Activated naive CD8-positive, alpha-beta T cell treated with anti-CD3 and anti-CD28 coated beads, Interleukin-2, amount 10 ng/mL, durations not matched to agents 7 days and 5 days (primary cell): ENCODE measurements around the gene CARD11. TPM values are rescaled to one million over a fixed set of nuclear protein-coding genes. Genes with fewer than 3 reads are reported as not detected.

Experiments
- ATAC-seq: fragments of 150-1000 bp; cut with Tn5 transposase; one replicate; pipeline ENCODE4 v1.10.0; 2021; ENCODE audit warnings: low read depth, moderate library complexity
- POLR2A ChIA-PET: fragments of 350-600 bp; sonication (Branson Sonifier 250); formaldehyde crosslinking; loops from one replicate; lab custom pipeline; 2021; ENCODE audit warnings: antibody characterized with exemption; lab: Charles Lee
- DNase-seq: peaks from one replicate; pipeline ENCODE4 v3.0.0; 2021
- H3K27ac Mint-ChIP-seq: one replicate; pipeline ENCODE4 v1.8.0; 2022; ENCODE audit warnings: mild to moderate bottlenecking, mixed read lengths
- H3K27me3 Mint-ChIP-seq: one replicate; pipeline ENCODE4 v1.8.0; 2022; ENCODE audit warnings: mild to moderate bottlenecking, moderate library complexity, mixed read lengths
- H3K36me3 Mint-ChIP-seq: one replicate; pipeline ENCODE4 v1.8.0; 2021; ENCODE audit warnings: mild to moderate bottlenecking, mixed read lengths
- H3K4me1 Mint-ChIP-seq: one replicate; pipeline ENCODE4 v1.8.0; 2021; ENCODE audit warnings: mixed read lengths
- H3K4me3 Mint-ChIP-seq: one replicate; pipeline ENCODE4 v1.8.0; 2022; ENCODE audit warnings: mild to moderate bottlenecking, moderate library complexity, mixed read lengths
- H3K9me3 Mint-ChIP-seq: one replicate; pipeline ENCODE4 v1.8.0; 2021; ENCODE audit warnings: mixed read lengths
- total RNA-seq, 2 experiments: library from RNA; stranded (reverse); gene quantifications; one replicate each; pipeline ENCODE4 v1.2.3, GENCODE V29; 2021

The CARD11 gene
- total RNA-seq, 2 experiments from 2014 or later, result 140 to 151 TPM

DNA sequence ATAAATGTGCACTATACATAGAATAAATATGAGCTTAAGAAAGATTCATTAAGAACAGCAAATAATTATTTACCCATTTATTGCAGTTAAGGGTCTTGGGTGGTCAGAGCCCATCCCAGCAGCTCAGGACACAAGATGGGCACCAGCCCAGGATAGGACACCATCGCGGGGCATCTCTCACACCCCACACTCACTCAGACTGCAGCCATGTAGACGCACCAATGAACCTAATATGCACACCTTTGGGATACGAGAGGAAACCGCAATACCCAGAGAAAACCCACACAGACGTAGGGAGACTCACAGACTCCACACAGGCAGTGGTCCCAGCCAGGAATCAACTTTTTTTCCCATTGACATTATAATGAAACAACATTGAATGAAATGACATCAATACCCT lies 36.0 kb downstream of the CARD11 start:
- ATAC-seq (no peak), DNase-seq (no peak)
- Mint-ChIP-seq H3K27ac (no peak overlapping the region), H3K4me1 (peaks cover 38% of the 10 kb centered on the region), H3K4me3 (no peak overlapping the region), H3K36me3 (peaks cover 44% of the 10 kb centered on the region), H3K9me3 (no peaks in the 10 kb centered on the region), H3K27me3 (no peaks in the 10 kb centered on the region)
- POLR2A ChIA-PET, result no interaction called here

DNA sequence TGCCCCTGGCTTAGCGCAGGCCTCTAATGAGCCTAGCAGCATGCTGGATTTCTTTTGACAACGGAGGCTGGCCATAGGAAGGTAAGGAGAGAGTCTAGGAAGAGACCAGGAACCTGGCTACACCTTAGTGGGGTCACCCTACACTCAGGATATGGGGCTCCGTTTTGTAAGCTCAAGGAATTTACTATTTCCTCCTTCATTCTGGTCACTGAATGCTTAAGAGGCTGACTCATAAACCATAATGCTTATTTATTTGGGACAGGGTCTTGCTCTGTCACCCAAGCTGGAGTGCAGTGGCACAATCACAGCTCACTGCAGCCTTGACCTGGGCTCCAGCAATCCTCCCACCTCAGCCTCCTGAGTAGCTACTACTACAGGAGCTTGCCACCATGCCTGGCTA lies 38.4 kb downstream of the CARD11 start:
- H3K9me3 Mint-ChIP-seq, result no peaks in the 10 kb centered on the region
- H3K27ac Mint-ChIP-seq, result no peak overlapping the region
- no peak overlapping the region for H3K4me3 Mint-ChIP-seq
- H3K4me1 Mint-ChIP-seq, result peaks cover 21% of the 10 kb centered on the region
- no peaks in the 10 kb centered on the region for H3K27me3 Mint-ChIP-seq
- POLR2A ChIA-PET, result interaction anchor here (1.0 kb wide), 1 partner anchor 38 kb away, joined by 3 read pairs; no protein-coding TSS in a partner anchor
- ATAC-seq (no peak), DNase-seq (no peak)
- peaks cover 58% of the 10 kb centered on the region for H3K36me3 Mint-ChIP-seq

DNA sequence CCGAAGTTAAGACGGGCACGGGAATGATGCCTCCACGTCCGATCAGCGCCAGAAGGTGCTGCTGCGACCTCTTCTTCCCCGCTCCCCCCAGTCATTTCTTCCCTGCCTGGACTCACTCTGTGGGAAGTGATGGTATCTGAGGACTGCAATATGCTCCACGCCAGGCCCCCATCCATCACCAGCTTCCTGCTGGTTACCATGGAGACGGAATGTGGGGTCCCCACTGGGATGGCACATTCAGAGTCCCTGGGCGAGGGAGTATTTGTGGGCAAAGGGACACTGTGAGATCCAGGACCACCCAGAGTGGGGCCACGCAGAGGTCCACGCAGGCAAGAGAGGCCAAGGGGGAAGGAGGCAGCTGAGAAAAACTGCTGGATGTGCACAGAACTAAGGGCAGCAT lies 39.7 kb downstream of the CARD11 start:
- Mint-ChIP-seq H3K4me1 (peaks cover 15% of the 10 kb centered on the region), H3K27me3 (no peaks in the 10 kb centered on the region), H3K27ac (peak overlapping the region; percentile 16), H3K36me3 (peaks cover 65% of the 10 kb centered on the region), H3K9me3 (no peaks in the 10 kb centered on the region), H3K4me3 (no peak overlapping the region)
- ATAC-seq, result no peak
- DNase-seq, result no peak
- POLR2A ChIA-PET, result no interaction called here

DNA sequence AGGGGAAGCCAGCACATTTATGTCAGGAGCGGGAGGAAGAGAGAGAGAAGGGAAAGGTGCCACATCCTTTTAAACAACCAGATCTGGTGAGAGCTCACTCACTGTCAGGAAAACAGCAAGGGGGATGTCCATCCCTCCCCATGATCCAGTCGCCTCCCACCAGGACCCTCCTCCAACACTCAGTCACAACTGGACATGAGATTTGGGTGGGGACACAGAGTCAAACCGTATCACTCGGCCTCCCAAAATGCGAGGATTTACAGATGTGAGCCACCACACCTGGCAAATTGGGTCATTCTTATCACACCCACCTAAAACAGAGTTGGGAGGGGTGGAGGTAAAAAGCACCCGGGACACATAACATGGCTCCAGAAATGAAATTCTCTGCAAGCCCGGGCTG lies 41.0 kb downstream of the CARD11 start:
- H3K36me3 Mint-ChIP-seq, result peaks cover 60% of the 10 kb centered on the region
- H3K27me3 Mint-ChIP-seq, result no peaks in the 10 kb centered on the region
- no peak overlapping the region for H3K4me3 Mint-ChIP-seq
- POLR2A ChIA-PET, result no interaction called here
- ATAC-seq (no peak), DNase-seq (no peak)
- peaks cover 2% of the 10 kb centered on the region for H3K9me3 Mint-ChIP-seq
- peaks cover 3% of the 10 kb centered on the region for H3K4me1 Mint-ChIP-seq
- no peak overlapping the region for H3K27ac Mint-ChIP-seq

DNA sequence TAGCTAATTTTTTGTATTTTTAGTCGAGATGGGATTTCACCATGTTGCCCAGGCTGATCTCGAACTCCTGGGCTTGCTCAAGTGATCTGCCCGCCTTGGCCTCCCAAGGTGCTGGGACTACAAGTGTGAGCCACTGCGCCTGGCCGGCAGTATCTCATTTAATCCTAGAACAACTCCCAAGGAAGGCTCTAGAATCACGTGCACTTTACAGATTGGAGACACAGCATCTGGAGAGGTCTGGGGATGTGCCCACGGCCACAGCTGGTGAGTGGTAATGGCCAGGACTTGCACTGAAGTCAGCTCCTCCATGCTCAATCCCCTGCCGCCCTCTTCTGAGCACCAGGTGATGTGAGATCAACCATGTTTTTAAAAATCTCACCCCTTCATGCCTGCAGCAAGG lies 43.1 kb downstream of the CARD11 start:
- peaks cover 65% of the 10 kb centered on the region for H3K36me3 Mint-ChIP-seq
- peaks cover 3% of the 10 kb centered on the region for H3K4me1 Mint-ChIP-seq
- POLR2A ChIA-PET, result interaction anchor here (0.7 kb wide), 1 partner anchor 12 kb away, joined by 4 read pairs; no protein-coding TSS in a partner anchor
- no peak overlapping the region for H3K4me3 Mint-ChIP-seq
- no peak for ATAC-seq
- no peak overlapping the region for H3K27ac Mint-ChIP-seq
- H3K27me3 Mint-ChIP-seq, result no peaks in the 10 kb centered on the region
- DNase-seq, result no peak
- peaks cover 9% of the 10 kb centered on the region for H3K9me3 Mint-ChIP-seq

DNA sequence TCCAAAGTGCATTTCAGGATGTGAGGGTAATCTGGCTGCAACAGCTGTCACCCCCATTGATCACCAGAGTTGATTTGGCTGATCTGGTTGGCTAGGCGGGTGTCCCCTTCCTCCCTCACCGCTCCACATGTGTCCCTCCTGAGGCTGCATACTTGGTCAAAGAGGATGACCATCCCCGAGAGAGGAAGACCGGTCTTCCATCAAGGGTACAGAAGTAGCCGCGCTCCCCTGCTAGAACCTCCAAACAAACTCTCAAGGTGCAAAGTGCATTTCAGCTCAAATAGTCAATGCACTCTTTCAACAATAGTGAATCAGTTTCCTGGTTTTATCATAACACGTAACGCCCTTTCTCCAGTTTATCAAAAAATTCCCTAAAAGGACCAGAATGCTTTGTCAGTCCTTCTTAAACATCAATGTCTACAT lies 44.6 kb downstream of the CARD11 start:
- peaks cover 79% of the 10 kb centered on the region for H3K36me3 Mint-ChIP-seq
- no peaks in the 10 kb centered on the region for H3K27me3 Mint-ChIP-seq
- ATAC-seq (no peak), DNase-seq (peak; percentile 2)
- POLR2A ChIA-PET, result no interaction called here
- H3K4me1 Mint-ChIP-seq, result peaks cover 3% of the 10 kb centered on the region
- peaks cover 15% of the 10 kb centered on the region for H3K9me3 Mint-ChIP-seq
- no peak overlapping the region for H3K4me3 Mint-ChIP-seq
- H3K27ac Mint-ChIP-seq, result no peak overlapping the region

DNA sequence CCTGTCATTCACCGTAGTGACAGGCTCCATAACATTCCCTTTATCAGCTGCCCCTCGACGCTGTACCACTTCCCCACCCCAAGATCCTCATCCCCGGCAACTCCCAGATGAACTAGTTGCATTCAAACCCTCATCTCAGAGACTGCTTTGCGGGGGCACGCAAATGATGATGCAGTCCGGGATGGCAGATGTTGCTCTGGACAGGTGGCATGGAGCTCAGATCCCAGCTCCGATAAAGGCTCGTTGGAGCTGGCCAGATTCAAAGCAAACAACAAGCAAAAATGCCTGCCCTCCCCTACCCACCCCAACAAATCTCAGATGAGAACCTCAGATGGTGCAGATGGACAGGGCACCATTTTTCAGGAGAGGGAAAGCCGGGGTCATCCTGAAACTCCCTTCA lies 46.7 kb downstream of the CARD11 start:
- no peak for ATAC-seq
- no peaks in the 10 kb centered on the region for H3K27me3 Mint-ChIP-seq
- peaks cover 84% of the 10 kb centered on the region for H3K36me3 Mint-ChIP-seq
- H3K9me3 Mint-ChIP-seq, result peaks cover 16% of the 10 kb centered on the region
- peaks cover 2% of the 10 kb centered on the region for H3K4me1 Mint-ChIP-seq
- POLR2A ChIA-PET, result interaction anchor here (0.6 kb wide), 1 partner anchor 24 kb away, joined by 4 read pairs; no protein-coding TSS in a partner anchor
- no peak overlapping the region for H3K4me3 Mint-ChIP-seq
- H3K27ac Mint-ChIP-seq, result no peak overlapping the region
- DNase-seq, result peak; percentile 3

DNA sequence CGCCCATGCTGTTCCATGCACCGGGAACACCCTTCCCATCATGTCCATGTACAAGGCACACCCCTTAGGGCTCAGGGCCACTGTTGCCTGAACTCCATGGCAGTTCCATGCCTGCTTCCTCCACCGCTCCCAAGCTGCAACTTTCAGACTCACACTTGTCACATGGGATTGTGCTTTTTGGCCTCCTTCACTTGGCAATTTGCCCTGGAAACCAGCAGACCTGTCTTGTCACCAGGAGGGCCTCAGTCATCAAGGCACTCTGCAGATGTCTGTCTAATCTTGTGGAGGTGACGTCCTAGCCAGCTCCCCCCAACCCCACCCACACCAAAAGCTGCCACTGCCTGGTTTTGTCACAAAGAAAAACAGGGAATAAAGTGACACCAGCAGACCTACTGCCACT lies 47.5 kb downstream of the CARD11 start:
- Mint-ChIP-seq H3K9me3 (peaks cover 21% of the 10 kb centered on the region), H3K27me3 (no peaks in the 10 kb centered on the region), H3K4me1 (peaks cover 4% of the 10 kb centered on the region), H3K36me3 (peaks cover 85% of the 10 kb centered on the region), H3K4me3 (no peak overlapping the region), H3K27ac (no peak overlapping the region)
- DNase-seq (no peak), ATAC-seq (no peak)
- POLR2A ChIA-PET, result interaction anchor here (0.6 kb wide), 1 partner anchor 14 kb away, joined by 3 read pairs; no protein-coding TSS in a partner anchor

DNA sequence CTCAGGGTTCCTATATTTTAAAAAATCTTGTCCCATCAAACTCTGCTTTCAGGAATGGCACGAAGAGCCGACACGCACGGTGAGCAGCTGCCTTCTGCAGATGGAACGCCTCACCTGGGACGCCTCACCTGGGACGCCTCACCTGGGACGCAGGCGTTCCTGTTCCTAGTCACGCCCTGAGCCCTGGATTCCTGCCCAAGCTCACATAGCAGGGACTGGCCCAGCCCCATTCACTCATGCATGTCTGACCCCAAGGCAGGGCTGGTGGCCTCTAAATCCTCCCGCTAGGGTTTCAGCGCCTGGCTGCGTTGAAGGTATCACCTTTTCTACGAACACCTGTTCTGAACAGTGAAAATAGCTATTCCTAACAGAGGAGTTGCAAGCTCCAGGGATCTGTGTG lies 49.8 kb downstream of the CARD11 start:
- H3K4me1 Mint-ChIP-seq, result peaks cover 4% of the 10 kb centered on the region

DNA sequence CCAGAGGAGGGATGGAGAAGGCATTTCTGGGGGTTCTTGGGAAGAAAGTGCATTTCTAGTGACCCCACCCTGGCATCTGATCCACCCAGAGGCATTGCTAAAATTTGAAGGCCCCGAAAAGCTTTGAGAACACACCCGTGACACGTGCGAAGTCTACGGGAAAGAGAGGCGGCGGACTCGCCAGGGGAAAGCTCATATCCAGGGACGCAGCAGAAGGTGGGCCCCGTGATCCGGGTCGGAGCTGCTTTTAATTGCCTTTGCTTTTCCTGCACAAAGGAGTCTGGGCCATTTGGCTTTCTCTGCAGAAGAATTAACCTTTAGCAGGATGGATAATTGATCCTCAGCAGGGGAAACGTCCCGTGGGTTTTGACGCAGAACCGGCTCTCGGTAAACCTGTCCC lies 50.3 kb downstream of the CARD11 start:
- ATAC-seq, result no peak
- no peak for DNase-seq
- Mint-ChIP-seq H3K27me3 (no peaks in the 10 kb centered on the region), H3K4me3 (no peak overlapping the region), H3K9me3 (peaks cover 31% of the 10 kb centered on the region), H3K4me1 (peaks cover 6% of the 10 kb centered on the region), H3K27ac (no peak overlapping the region), H3K36me3 (peaks cover 81% of the 10 kb centered on the region)
- POLR2A ChIA-PET, result no interaction called here

More for the DNA sequence above, 49.8 kb downstream of the CARD11 start:
- Mint-ChIP-seq H3K27me3 (no peaks in the 10 kb centered on the region), H3K9me3 (peaks cover 30% of the 10 kb centered on the region), H3K27ac (no peak overlapping the region), H3K4me3 (no peak overlapping the region), H3K36me3 (peaks cover 79% of the 10 kb centered on the region)
- POLR2A ChIA-PET, result no interaction called here
- ATAC-seq, result no peak
- no peak for DNase-seq

DNA sequence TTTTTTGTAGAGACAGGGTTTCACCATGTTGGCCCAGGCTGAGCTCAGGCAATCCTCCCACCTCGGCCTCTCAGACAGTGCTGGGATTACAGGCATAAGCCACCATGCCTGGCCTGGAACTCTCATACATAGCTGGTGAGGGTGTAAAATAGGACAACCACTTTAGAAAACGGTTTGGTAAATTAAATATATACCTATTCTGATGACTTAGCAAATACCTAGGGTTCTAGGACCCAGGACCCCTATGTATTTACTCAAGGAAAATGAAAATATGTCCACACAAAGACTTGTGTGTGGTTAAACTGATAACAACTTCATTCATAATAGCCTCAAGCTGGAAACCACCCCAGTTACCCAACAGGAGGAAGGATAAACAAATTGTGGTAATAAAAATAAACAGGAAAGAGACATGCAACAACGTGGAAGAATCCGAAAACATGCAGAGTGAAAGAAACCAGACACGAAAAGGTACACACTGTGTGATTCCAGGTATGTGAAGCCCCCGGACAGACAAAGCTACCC lies 52.7 kb downstream of the CARD11 start:
- DNase-seq (no peak), ATAC-seq (no peak)
- H3K4me3 Mint-ChIP-seq, result no peak overlapping the region
- peaks cover 68% of the 10 kb centered on the region for H3K36me3 Mint-ChIP-seq
- H3K9me3 Mint-ChIP-seq, result peaks cover 23% of the 10 kb centered on the region
- H3K27me3 Mint-ChIP-seq, result no peaks in the 10 kb centered on the region
- POLR2A ChIA-PET, result no interaction called here
- no peak overlapping the region for H3K27ac Mint-ChIP-seq
- H3K4me1 Mint-ChIP-seq, result peaks cover 4% of the 10 kb centered on the region

DNA sequence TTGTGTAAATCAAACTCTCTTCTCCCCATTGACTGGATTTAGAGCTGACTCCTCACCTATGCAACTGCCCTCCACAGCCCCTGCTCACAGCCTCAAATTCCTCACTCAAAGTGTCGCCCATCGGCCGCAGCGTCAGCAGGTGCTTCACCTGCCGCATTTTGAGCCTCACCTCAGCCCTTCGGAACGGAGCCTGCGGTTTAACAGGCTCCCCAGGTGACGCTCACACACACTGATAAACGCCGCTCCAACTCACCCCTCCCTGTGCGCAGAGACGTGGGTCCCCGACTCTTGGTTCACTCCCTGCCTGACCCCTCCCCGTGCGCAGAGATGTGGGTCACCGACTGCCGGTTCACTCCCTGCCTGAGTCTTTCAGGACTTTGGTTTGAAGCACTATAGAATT lies 57.1 kb downstream of the CARD11 start:
- Mint-ChIP-seq H3K27ac (peak overlapping the region; percentile 40), H3K27me3 (no peaks in the 10 kb centered on the region), H3K4me1 (peaks cover 41% of the 10 kb centered on the region), H3K4me3 (no peak overlapping the region), H3K36me3 (peaks cover 50% of the 10 kb centered on the region), H3K9me3 (peaks cover 12% of the 10 kb centered on the region)
- POLR2A ChIA-PET, result no interaction called here
- no peak for ATAC-seq
- no peak for DNase-seq

DNA sequence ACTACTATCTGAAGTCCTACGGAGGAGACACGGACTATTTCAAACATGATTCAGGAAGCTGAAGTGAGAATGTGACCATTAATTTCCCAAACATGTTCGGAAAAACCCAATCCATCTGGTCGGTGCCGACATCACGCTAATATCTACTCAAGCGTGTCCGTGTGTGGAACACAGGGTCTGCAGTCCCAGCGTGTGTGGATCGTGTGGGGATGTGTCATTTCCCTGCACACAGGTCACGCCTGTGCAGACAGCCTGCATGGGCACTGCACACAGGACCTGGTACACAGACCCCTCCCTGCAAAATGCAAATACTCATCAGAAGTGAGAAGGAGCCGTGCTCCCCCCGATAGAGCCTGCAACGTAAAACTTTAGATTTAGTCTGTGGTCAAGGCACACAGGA lies 57.8 kb downstream of the CARD11 start:
- DNase-seq (no peak), ATAC-seq (no peak)
- POLR2A ChIA-PET, result interaction anchor here (0.5 kb wide), 1 partner anchor 31 kb away, joined by 4 read pairs; no protein-coding TSS in a partner anchor
- peaks cover 50% of the 10 kb centered on the region for H3K36me3 Mint-ChIP-seq
- peaks cover 48% of the 10 kb centered on the region for H3K4me1 Mint-ChIP-seq
- H3K4me3 Mint-ChIP-seq, result no peak overlapping the region
- no peak overlapping the region for H3K27ac Mint-ChIP-seq
- no peaks in the 10 kb centered on the region for H3K27me3 Mint-ChIP-seq
- H3K9me3 Mint-ChIP-seq, result peaks cover 8% of the 10 kb centered on the region

DNA sequence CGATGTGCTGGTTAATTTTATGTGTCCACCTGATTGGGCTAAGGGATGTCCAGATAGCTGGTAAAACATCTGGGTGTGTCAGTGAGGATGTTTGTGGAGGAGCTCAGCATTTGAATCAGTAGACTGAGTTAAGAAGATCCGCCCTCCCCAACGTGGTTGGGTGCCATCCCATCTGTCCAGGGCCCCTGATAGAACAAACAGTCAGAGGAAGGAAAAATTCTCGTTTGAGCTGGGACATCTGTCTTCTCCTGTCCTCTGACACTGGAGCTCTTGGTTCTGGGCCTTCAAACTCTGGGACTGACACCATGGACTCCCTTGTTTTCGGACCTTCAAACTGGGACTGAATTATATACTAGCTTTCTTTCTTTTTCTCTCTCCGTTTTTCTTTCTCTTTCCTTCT lies 59.6 kb downstream of the CARD11 start:
- DNase-seq, result no peak
- peak overlapping the region; percentile 39 for H3K4me3 Mint-ChIP-seq
- POLR2A ChIA-PET, result interaction anchor here (0.9 to 2.3 kb wide), 3 partner anchors 11 to 30 kb away, joined by 4 to 6 read pairs (median 4); no protein-coding TSS in a partner anchor

More for the DNA sequence above, 59.6 kb downstream of the CARD11 start:
- peaks cover 1% of the 10 kb centered on the region for H3K9me3 Mint-ChIP-seq
- H3K27me3 Mint-ChIP-seq, result no peaks in the 10 kb centered on the region
- peaks cover 58% of the 10 kb centered on the region for H3K4me1 Mint-ChIP-seq
- H3K36me3 Mint-ChIP-seq, result peaks cover 42% of the 10 kb centered on the region
- no peak for ATAC-seq
- peak overlapping the region; percentile 88 for H3K27ac Mint-ChIP-seq
